ENCODE data around the gene ST6GALNAC4. TPM values are rescaled to one million over a fixed set of nuclear protein-coding genes. Genes with fewer than 3 reads are reported as not detected.

ST6GALNAC4 gene
- total and polyA plus RNA-seq, 2 donors (not counting 1 experiment from before 2014, with no cell fraction given): 80.5 to 199 TPM

DNA sequence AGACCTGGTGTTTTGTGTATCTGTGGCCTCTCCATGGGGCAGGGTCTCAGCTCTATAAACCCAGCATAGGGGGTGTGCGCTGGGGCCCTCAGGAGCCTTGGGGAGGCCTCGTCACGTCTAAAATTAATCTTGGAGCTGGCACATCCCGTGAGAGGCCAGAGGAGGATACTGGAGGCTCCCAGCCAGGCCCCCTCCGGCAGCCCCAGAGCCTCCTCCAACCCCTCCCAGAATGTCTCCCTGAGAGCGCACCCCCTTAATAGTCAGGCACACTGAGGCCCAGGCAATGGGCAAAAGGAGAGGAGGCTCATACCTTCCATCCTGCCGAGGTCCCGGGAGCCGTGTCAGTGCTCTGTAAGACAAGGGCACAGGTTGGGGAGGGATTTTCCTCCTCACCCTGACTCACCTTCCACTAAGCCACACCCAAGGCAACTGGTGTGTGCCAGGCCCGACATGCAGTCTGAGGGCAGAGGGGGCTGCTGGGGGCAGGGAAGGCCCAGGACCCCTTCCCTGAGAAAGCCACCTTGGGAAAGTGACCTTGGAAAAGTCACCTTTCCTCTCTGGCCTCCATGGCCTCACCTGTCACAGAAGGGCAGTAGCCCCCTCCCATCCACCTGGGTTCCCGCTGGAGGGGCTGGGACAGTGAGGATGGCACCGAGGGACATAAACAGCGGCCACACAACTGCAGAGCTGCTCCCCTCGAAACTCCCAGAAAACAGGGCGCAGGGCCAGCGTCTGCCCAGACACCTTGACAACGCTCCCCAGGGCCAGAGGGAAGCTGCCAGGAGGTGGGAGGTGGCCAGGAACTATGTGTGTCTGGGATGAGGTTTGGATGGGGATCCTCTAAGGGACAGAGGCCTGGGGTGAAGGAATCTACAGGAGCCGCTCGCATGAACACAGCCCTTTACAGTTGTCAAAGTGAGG, 42.3 kb downstream of the ST6GALNAC4 start:
- DNase-seq (no peak), ATAC-seq (ENCODE audit: low read depth) (no peak)
- H3K9me3 Mint-ChIP-seq (ENCODE audit: insufficient read depth): no peaks in the 10 kb centered on the region
- ChIA-PET POLR2A (no interaction called here), CTCF (interaction anchor here (1.4 to 13.7 kb wide), 3 partner anchors 11 to 138 kb away, joined by 3 to 237 read pairs (median 109); partner anchors contain the start of genes ST6GALNAC4 and TOR2A)
- Histone ChIP-seq H3K4me1 (ENCODE audit: control insufficient read depth in 2 of 2, insufficient read depth in 2 of 2, low read length in 2 of 2) (peaks cover 21 to 29% of the 10 kb centered on the region in 2 donors), H3K27me3 (replicated peaks in 1 of 4; ENCODE audit: control extremely low read depth in 1 of 4, control insufficient read depth in 3 of 4, insufficient read depth in 4 of 4, low read length in 3 of 4) (peaks cover 0 to 12% (median 3%) of the 10 kb centered on the region in 4 experiments), H4K20me1 (ENCODE audit: control insufficient read depth, insufficient read depth, low read length, poor library complexity, severe bottlenecking) (no peaks in the 10 kb centered on the region), H3K79me2 (ENCODE audit: control insufficient read depth, insufficient read depth, low read length) (peaks cover 4% of the 10 kb centered on the region), H3K9ac (ENCODE audit: low read length) (no peak overlapping the region), H3K9me3 (ENCODE audit: control extremely low read depth in 1 of 3, control insufficient read depth in 2 of 3, insufficient read depth in 1 of 3, low read length in 2 of 3) (no peaks in the 10 kb centered on the region), H3K4me2 (replicated peaks; ENCODE audit: low read depth, low read length, poor library complexity, severe bottlenecking) (no peak overlapping the region), H3K27ac (ENCODE audit: low read length in 2 of 2) (no peak overlapping the region), H2AFZ (ENCODE audit: insufficient read depth, low read depth, low read length, poor library complexity, severe bottlenecking) (no peak overlapping the region), H3K36me3 (replicated peaks in 1 of 2; ENCODE audit: control extremely low read depth in 1 of 2, control insufficient read depth in 1 of 2, extremely low read depth in 1 of 2, insufficient read depth in 2 of 2, low read length in 1 of 2) (no peaks in the 10 kb centered on the region), H3K4me3 (ENCODE audit: control extremely low read depth in 1 of 5, extremely low read depth in 1 of 5, insufficient read depth in 1 of 5, low read depth in 2 of 5, low read length in 4 of 5) (no peak overlapping the region)
- H3K4me3 Mint-ChIP-seq: no peak overlapping the region
- 93% methylated on average over 13 of the region's 19 CpGs for WGBS (ENCODE audit: insufficient coverage)
- TF ChIP-seq EZH2 (IDR thresholded peaks at IDR 0.05; ENCODE audit: borderline replicate concordance, insufficient read depth, low read depth, low read length, poor library complexity, severe bottlenecking): no peak
- TF ChIP-seq, protein P1, sequence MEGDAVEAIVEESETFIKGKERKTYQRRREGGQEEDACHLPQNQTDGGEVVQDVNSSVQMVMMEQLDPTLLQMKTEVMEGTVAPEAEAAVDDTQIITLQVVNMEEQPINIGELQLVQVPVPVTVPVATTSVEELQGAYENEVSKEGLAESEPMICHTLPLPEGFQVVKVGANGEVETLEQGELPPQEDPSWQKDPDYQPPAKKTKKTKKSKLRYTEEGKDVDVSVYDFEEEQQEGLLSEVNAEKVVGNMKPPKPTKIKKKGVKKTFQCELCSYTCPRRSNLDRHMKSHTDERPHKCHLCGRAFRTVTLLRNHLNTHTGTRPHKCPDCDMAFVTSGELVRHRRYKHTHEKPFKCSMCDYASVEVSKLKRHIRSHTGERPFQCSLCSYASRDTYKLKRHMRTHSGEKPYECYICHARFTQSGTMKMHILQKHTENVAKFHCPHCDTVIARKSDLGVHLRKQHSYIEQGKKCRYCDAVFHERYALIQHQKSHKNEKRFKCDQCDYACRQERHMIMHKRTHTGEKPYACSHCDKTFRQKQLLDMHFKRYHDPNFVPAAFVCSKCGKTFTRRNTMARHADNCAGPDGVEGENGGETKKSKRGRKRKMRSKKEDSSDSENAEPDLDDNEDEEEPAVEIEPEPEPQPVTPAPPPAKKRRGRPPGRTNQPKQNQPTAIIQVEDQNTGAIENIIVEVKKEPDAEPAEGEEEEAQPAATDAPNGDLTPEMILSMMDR (IDR thresholded peaks at IDR 0.05): no peak
- intact Hi-C loops (cut with micrococcal nuclease): no loop called here
- H3K27me3 Mint-ChIP-seq: no peaks in the 10 kb centered on the region
- H3K27ac Mint-ChIP-seq: peak overlapping the region; percentile 6
- peaks cover 19% of the 10 kb centered on the region for H3K4me1 Mint-ChIP-seq

DNA sequence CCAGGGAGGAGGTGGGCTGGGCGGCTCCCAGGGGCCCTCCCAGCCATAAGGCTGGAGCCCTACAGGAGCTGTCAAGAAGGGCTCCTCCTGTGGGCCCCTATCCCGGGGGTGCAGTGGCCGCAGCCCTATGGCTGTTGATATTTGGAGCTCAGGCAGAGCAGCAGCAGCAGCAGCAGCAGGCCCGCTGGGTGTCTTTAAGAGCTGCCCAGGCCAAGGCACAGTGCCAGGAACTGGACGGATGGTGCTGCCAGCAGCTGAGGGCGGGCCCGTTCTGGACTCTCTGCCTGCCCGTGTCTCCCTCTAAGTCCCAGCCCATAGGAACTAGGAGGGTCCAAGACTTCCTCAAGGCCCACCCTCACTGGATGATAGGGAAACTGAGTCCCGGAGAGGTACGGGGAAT, 43.0 kb downstream of the ST6GALNAC4 start:
- Mint-ChIP-seq H3K27ac (peak overlapping the region; percentile 6), H3K27me3 (no peaks in the 10 kb centered on the region), H3K4me3 (no peak overlapping the region), H3K9me3 (ENCODE audit: insufficient read depth) (no peaks in the 10 kb centered on the region), H3K4me1 (peaks cover 16% of the 10 kb centered on the region)
- Histone ChIP-seq H3K27ac (ENCODE audit: low read length in 2 of 2) (no peak overlapping the region), H3K79me2 (ENCODE audit: control insufficient read depth, insufficient read depth, low read length) (peaks cover 4% of the 10 kb centered on the region), H4K20me1 (ENCODE audit: control insufficient read depth, insufficient read depth, low read length, poor library complexity, severe bottlenecking) (no peaks in the 10 kb centered on the region), H3K4me3 (ENCODE audit: control extremely low read depth in 1 of 5, extremely low read depth in 1 of 5, insufficient read depth in 1 of 5, low read depth in 2 of 5, low read length in 4 of 5) (no peak overlapping the region), H3K9ac (ENCODE audit: low read length) (no peak overlapping the region), H3K36me3 (replicated peaks in 1 of 2; ENCODE audit: control extremely low read depth in 1 of 2, control insufficient read depth in 1 of 2, extremely low read depth in 1 of 2, insufficient read depth in 2 of 2, low read length in 1 of 2) (no peaks in the 10 kb centered on the region), H3K9me3 (ENCODE audit: control extremely low read depth in 1 of 3, control insufficient read depth in 2 of 3, insufficient read depth in 1 of 3, low read length in 2 of 3) (no peaks in the 10 kb centered on the region), H2AFZ (ENCODE audit: insufficient read depth, low read depth, low read length, poor library complexity, severe bottlenecking) (no peak overlapping the region), H3K4me1 (ENCODE audit: control insufficient read depth in 2 of 2, insufficient read depth in 2 of 2, low read length in 2 of 2) (peaks cover 18 to 26% of the 10 kb centered on the region in 2 donors), H3K4me2 (replicated peaks; ENCODE audit: low read depth, low read length, poor library complexity, severe bottlenecking) (no peak overlapping the region), H3K27me3 (replicated peaks in 1 of 4; ENCODE audit: control extremely low read depth in 1 of 4, control insufficient read depth in 3 of 4, insufficient read depth in 4 of 4, low read length in 3 of 4) (peaks cover 0 to 12% (median 3%) of the 10 kb centered on the region in 4 experiments)
- intact Hi-C loops (cut with micrococcal nuclease): no loop called here
- ChIA-PET CTCF (interaction anchor here (1.4 to 13.7 kb wide), 3 partner anchors 11 to 138 kb away, joined by 3 to 237 read pairs (median 109); partner anchors contain the start of genes ST6GALNAC4 and TOR2A), POLR2A (no interaction called here)
- no peak for ATAC-seq (ENCODE audit: low read depth)
- WGBS (ENCODE audit: insufficient coverage): 93% methylated on average over 10 of the region's 10 CpGs
- TF ChIP-seq, protein P1 (IDR thresholded peaks at IDR 0.05): no peak
- no peak for TF ChIP-seq EZH2 (IDR thresholded peaks at IDR 0.05; ENCODE audit: borderline replicate concordance, insufficient read depth, low read depth, low read length, poor library complexity, severe bottlenecking)
- DNase-seq: no peak

Measured in B cell (primary cell).